Measurements from ENCODE around the gene HDAC4. TPM values are rescaled to one million over a fixed set of nuclear protein-coding genes. Genes with fewer than 3 reads are reported as not detected.

The HDAC4 gene
- polyA plus RNA-seq, 2 of the 4 experiments (the other 2 are of a cell fraction): 8.6 to 10.4 TPM

DNA sequence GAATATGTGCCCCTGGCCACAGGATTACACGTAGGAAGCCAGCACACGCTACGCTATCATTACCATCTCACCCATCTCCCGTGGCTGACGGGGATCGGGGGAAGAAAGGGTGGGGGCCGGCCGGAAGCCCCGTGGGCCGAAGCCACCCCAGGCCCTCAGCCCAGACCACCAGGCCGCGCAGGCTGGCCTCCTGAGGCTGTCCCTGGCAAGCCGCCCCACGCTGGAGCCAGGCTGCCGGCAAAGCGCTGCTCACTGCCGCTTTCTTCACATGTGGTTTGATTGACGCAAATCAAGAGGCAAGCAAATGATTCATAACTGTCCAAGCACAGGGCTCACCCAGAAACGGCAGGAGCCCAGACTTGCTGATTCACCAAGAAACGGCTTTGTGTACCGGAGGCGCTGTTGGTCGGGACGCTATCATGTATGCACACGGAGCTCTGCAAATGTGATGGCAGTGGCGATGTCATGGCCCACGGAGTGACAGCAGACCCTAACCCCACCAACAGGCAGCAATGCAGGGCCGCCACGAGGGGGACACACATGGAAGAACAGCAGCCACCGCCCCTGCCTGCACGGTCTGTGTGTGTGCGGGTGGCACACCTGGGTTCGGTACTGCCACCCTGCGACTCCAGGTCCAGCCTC, 125.7 kb downstream of the HDAC4 start (continued):
- TF ChIP-seq, protein P1, sequence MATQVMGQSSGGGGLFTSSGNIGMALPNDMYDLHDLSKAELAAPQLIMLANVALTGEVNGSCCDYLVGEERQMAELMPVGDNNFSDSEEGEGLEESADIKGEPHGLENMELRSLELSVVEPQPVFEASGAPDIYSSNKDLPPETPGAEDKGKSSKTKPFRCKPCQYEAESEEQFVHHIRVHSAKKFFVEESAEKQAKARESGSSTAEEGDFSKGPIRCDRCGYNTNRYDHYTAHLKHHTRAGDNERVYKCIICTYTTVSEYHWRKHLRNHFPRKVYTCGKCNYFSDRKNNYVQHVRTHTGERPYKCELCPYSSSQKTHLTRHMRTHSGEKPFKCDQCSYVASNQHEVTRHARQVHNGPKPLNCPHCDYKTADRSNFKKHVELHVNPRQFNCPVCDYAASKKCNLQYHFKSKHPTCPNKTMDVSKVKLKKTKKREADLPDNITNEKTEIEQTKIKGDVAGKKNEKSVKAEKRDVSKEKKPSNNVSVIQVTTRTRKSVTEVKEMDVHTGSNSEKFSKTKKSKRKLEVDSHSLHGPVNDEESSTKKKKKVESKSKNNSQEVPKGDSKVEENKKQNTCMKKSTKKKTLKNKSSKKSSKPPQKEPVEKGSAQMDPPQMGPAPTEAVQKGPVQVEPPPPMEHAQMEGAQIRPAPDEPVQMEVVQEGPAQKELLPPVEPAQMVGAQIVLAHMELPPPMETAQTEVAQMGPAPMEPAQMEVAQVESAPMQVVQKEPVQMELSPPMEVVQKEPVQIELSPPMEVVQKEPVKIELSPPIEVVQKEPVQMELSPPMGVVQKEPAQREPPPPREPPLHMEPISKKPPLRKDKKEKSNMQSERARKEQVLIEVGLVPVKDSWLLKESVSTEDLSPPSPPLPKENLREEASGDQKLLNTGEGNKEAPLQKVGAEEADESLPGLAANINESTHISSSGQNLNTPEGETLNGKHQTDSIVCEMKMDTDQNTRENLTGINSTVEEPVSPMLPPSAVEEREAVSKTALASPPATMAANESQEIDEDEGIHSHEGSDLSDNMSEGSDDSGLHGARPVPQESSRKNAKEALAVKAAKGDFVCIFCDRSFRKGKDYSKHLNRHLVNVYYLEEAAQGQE (IDR thresholded peaks at IDR 0.05): no peak
- TF ChIP-seq CEBPB (IDR thresholded peaks at IDR 0.05) (peak; percentile 27 to 66; a peak in 2 of 4 replicates), MYC (IDR thresholded peaks at IDR 0.05; ENCODE audit: borderline replicate concordance, low read length) (peak; percentile 62; the same call in 1 of the 2 replicates), HOXB13 (CRISPR knock-in tag; IDR thresholded peaks at IDR 0.05; ENCODE audit: low read depth) (peak; percentile 77; the same call in 1 of the 2 replicates)
- TF ChIP-seq, protein P2, sequence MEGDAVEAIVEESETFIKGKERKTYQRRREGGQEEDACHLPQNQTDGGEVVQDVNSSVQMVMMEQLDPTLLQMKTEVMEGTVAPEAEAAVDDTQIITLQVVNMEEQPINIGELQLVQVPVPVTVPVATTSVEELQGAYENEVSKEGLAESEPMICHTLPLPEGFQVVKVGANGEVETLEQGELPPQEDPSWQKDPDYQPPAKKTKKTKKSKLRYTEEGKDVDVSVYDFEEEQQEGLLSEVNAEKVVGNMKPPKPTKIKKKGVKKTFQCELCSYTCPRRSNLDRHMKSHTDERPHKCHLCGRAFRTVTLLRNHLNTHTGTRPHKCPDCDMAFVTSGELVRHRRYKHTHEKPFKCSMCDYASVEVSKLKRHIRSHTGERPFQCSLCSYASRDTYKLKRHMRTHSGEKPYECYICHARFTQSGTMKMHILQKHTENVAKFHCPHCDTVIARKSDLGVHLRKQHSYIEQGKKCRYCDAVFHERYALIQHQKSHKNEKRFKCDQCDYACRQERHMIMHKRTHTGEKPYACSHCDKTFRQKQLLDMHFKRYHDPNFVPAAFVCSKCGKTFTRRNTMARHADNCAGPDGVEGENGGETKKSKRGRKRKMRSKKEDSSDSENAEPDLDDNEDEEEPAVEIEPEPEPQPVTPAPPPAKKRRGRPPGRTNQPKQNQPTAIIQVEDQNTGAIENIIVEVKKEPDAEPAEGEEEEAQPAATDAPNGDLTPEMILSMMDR (IDR thresholded peaks at IDR 0.05): 0 out of 3 replicates have a peak, but pooled peaks have one; percentile 15

DNA sequence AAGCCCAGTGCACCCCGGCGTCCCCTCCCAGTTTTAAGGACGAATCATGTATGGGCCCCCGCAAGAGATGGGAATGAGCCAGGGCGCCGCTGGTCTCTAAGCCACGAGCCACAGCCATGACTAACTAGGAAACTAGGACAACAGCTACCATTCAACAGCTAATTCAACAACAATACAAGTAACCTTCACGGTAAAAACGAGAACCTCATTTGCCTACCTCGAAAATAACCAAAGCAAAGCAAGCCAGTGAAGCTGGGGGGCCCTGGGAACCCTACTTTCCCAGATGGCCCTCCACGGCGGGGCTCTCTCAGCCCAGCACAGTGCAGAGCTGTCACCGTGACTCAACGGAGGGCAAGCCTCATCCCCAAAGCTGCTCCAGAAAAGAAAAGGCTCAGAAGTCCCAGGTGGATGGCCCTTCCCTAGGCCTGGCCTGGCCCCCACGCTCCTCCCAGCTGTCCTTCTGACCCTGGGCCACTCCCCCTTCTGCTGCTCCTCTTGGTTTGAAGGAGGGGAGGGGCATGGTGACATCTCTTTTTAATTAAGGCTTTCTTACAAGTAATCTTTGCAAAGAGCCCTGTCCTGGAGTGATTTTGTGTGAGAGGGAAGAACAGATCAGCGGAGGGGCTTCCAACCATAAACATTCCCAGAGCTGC, 126.3 kb downstream of the HDAC4 start:
- FAIRE-seq: no peak
- POLR2A ChIA-PET: interaction anchor here (0.8 to 1.5 kb wide), 3 partner anchors 8 to 127 kb away, joined by 3 to 10 read pairs (median 4); partner anchors contain the start of gene HDAC4
- 3% methylated on average over 12 of the region's 16 CpGs for WGBS (ENCODE audit: missing lambda C conversion rate)

More for the DNA sequence above, 126.3 kb downstream of the HDAC4 start:
- peak overlapping the region; percentile 42 for H3K4me3 ChIP-seq
- CTCF ChIA-PET: interaction anchor here (0.7 to 1.7 kb wide), 6 partner anchors 8 to 131 kb away, joined by 3 to 8 read pairs (median 4); no protein-coding TSS in a partner anchor
- peaks cover 77% of the 10 kb centered on the region for H3K4me1 ChIP-seq
- no peaks in the 10 kb centered on the region for H3K9me3 ChIP-seq
- DNase-seq (ENCODE audit: low read depth in 1 of 2, low spot score in 1 of 2) (peak; percentile 74 to 86), ATAC-seq (peak; percentile 78 to 86)
- TF ChIP-seq, protein P3, sequence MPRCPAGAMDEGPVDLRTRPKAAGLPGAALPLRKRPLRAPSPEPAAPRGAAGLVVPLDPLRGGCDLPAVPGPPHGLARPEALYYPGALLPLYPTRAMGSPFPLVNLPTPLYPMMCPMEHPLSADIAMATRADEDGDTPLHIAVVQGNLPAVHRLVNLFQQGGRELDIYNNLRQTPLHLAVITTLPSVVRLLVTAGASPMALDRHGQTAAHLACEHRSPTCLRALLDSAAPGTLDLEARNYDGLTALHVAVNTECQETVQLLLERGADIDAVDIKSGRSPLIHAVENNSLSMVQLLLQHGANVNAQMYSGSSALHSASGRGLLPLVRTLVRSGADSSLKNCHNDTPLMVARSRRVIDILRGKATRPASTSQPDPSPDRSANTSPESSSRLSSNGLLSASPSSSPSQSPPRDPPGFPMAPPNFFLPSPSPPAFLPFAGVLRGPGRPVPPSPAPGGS (IDR thresholded peaks at IDR 0.05): 0 out of 3 replicates have a peak, but pooled peaks have one; percentile 17
- no peak for TF ChIP-seq CEBPB (IDR thresholded peaks at IDR 0.05)
- no peak for TF ChIP-seq FOSB (CRISPR knock-in tag; IDR thresholded peaks at IDR 0.05)
- TF ChIP-seq ZNF302 (CRISPR knock-in tag; IDR thresholded peaks at IDR 0.05): no peak
- no peak for TF ChIP-seq TP53 (CRISPR knock-in tag; IDR thresholded peaks at IDR 0.05)
- TF ChIP-seq NFE2L2 (conservative IDR thresholded peaks at IDR 0.05; ENCODE audit: low read length): 0 out of 2 replicates have a peak, but pooled peaks have one; percentile 17
- TF ChIP-seq HOXB13 (CRISPR knock-in tag; IDR thresholded peaks at IDR 0.05; ENCODE audit: low read depth): no peak
- no peak for TF ChIP-seq RNF2 (IDR thresholded peaks at IDR 0.05; ENCODE audit: borderline replicate concordance, low read depth)
- peak in 1 of 2 experiments; percentile 32; a peak in 2 of 5 replicates for TF ChIP-seq JUN (IDR thresholded peaks at IDR 0.05)
- TF ChIP-seq, protein P1 (IDR thresholded peaks at IDR 0.05): no peak
- TF ChIP-seq, protein P4, sequence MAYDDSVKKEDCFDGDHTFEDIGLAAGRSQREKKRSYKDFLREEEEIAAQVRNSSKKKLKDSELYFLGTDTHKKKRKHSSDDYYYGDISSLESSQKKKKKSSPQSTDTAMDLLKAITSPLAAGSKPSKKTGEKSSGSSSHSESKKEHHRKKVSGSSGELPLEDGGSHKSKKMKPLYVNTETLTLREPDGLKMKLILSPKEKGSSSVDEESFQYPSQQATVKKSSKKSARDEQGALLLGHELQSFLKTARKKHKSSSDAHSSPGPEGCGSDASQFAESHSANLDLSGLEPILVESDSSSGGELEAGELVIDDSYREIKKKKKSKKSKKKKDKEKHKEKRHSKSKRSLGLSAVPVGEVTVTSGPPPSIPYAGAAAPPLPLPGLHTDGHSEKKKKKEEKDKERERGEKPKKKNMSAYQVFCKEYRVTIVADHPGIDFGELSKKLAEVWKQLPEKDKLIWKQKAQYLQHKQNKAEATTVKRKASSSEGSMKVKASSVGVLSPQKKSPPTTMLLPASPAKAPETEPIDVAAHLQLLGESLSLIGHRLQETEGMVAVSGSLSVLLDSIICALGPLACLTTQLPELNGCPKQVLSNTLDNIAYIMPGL (CRISPR knock-in tag; IDR thresholded peaks at IDR 0.05; ENCODE audit: borderline replicate concordance): no peak
- no peak for TF ChIP-seq ESRRA (IDR thresholded peaks at IDR 0.05; ENCODE audit: borderline replicate concordance, low read length)
- TF ChIP-seq, protein P5, sequence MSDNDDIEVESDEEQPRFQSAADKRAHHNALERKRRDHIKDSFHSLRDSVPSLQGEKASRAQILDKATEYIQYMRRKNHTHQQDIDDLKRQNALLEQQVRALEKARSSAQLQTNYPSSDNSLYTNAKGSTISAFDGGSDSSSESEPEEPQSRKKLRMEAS (IDR thresholded peaks at IDR 0.05): no peak
- no peak for TF ChIP-seq SREBF2 (IDR thresholded peaks at IDR 0.05)
- no peak for TF ChIP-seq ZFP36 (IDR thresholded peaks at IDR 0.05; ENCODE audit: borderline replicate concordance, partially characterized antibody)
- TF ChIP-seq CBX2 (IDR thresholded peaks at IDR 0.05; ENCODE audit: borderline replicate concordance, low read depth): no peak
- peak; percentile 67 for TF ChIP-seq POLR2A (IDR thresholded peaks at IDR 0.05; ENCODE audit: low read length)
- TF ChIP-seq EHF (CRISPR knock-in tag; IDR thresholded peaks at IDR 0.05): no peak
- TF ChIP-seq MAZ (IDR thresholded peaks at IDR 0.05; ENCODE audit: borderline replicate concordance, low read depth, low read length): no peak
- TF ChIP-seq, protein P6, sequence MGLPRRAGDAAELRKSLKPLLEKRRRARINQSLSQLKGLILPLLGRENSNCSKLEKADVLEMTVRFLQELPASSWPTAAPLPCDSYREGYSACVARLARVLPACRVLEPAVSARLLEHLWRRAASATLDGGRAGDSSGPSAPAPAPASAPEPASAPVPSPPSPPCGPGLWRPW (IDR thresholded peaks at IDR 0.05): no peak
- H3K27ac ChIP-seq: peak overlapping the region; percentile 97 to 99
- peak overlapping the region; percentile 91 for H3K4me2 ChIP-seq

Data from A549 (cell line).